ENCODE measurements around the gene PARN.
"Not testable (repeated sequence)": the region's sequence is repeated elsewhere in the genome, so short reads cannot be mapped to it uniquely, and the experiment has no call there.

Gene PARN

DNA sequence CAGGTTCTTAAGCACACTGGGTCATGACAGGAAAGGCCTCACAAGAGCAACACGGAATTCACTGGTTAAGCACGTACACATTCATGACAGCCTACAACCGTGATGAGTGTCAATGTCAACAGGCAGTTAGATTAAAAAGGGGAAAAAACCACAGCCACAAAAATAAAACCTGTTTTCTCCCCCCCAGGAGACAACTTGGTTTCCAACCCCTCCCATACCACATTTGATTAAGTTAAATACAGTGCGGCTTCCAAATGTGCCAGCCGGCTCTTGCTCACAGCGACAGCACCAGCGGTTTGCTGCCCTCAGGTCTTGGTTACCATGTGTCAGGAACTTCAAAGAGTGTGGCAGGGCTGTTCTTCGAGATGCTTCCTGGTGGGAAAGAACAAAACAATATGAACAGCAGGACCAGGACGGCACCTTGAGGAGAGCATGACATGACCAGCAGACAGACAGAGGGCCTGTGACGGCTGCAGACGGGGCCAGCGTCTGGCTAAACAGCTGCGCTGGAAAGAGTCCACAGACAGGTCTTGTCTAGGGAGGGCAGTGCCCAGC, 193.6 kb downstream of the PARN start:
- DNase-seq (ENCODE audit: low read depth) = no peak

DNA sequence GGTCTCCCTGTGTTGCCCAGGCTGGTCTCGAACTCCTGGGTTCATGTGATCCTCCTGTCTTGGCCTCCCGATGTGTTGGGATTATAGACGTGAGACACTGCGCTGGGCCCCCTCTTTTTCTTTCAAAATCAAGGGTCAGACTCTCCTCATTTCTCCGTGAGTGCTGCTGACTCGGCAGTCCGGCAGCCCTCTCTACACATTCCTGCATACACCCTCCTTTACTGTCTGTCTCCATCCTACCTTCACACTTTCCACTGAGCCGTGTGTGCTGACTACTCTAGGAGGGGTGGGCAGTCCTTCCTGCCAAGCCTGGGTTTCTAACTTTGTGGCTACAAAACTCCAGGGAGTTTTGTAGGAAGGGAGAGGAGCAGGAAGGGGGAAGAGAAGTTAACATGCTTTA, 195.2 kb downstream of the PARN start:
- DNase-seq (ENCODE audit: low read depth) = no peak

DNA sequence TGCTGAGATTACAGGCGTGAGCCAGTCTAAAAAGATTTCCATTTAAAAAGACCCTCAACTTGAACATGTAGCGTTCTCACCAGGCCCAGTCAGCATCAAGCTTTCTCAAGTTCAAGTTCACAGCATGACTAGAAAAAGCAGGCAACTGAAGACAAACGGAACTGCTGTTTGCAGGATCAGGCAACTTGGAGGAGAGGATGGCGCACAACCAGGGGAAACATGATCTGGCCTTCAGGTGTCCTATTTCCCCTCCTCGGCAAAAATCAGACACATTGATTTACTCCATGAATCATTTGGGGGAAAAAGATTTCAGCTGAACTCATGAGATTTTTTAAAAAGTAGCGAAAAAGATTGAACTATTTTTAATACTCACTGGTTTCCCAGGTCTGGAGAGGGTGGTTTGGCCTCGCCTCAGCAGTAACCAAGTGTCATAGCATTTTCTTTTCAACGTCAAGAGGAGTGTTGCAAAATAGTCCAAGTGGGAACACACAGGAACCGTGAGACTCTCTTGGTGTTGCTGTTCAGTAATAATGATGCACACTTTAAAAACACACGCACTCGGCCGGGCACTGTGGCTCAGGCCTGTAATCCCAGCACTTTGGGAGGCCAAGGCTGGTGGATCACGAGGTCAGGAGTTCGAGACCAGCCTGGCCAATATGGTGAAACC, 201.0 kb downstream of the PARN start:
- not testable (repeated sequence) for DNase-seq (ENCODE audit: low read depth)

DNA sequence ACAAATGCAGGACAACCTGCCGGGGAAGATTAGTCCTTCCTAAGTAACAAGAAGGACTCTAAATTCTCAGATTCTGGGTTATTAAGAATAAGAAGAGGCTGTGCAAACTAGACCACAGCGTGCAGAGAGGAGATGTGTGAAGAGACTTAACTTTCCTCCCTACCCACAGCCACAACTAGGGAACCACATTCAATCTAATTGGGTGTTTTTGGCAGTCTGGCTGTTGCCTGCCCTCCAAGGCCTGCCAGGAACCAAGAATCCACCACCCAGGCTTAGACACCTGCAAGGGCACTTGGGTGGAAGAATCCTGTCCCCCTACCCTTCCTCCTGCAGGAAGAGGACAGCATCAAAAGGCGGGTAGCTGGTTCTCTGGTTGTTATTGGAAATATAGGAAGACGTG, 202.0 kb downstream of the PARN start:
- DNase-seq (ENCODE audit: low read depth) = no peak

DNA sequence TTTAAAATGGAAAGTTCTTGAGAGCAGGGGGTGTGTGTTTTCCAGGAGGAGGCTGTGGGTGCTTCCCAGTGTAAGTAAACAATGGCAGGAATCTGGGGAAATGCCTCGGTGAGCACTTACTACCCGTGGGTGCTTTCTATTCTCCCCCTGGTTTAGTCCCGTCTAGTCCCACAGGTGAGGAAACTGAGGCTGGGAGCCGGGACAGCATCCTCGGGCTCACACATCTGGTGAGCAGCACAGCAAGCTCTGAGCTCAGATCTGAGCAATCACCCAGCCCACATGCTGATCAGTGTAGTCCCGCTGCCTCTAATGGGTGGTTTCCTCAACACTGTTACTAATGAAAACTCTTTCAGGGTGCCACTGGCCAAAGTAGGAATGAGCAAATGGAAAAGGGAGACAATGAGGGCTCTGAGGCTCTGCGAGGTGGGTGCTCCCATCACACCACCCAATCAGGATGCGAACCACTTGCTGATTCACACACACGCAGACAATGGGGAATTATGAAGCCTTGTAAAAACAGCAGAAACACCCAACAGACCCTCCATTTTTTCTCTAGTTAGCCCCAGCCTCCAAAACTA, 202.6 kb downstream of the PARN start:
- DNase-seq (ENCODE audit: low read depth) = no peak

DNA sequence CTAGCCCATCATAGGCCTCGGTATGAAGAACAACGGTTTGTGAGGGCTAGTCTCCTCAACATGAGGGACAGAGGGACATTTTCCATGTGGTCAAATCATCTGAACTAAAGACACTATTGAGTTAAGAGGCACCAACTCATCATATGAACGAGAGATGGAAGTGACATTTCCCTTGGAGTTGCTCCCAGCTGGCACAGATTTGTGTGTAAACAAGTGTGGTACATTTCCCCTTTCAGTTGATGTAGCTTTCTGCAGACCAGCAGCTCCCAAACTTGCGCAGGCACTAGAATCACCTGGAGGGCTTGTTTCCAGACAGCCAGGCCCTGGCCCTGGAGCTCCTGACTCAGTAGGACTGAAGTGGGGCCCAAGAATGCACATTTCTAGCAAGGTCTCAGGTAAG, 205.5 kb downstream of the PARN start:
- DNase-seq (ENCODE audit: low read depth) = no peak

DNA sequence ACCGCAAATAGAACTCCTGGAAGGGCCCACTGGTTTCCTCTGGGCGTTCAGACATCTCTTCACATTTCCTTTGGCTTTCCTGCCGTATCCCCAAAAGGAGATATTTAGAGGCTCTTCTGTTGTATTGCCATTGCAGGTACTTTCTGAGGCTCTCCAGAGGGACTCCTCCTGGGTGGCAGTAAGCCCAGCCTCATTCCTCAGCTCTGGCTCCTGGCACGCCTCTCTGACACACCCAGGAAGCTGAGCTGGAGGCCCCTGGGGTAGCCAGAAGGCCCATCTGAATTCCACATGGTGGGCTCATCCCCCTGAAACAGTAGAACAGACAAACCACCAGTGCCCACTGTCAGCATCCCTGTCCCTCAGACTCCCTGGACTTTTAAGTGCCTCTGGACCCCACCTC, 206.7 kb downstream of the PARN start:
- no peak for DNase-seq (ENCODE audit: low read depth)

DNA sequence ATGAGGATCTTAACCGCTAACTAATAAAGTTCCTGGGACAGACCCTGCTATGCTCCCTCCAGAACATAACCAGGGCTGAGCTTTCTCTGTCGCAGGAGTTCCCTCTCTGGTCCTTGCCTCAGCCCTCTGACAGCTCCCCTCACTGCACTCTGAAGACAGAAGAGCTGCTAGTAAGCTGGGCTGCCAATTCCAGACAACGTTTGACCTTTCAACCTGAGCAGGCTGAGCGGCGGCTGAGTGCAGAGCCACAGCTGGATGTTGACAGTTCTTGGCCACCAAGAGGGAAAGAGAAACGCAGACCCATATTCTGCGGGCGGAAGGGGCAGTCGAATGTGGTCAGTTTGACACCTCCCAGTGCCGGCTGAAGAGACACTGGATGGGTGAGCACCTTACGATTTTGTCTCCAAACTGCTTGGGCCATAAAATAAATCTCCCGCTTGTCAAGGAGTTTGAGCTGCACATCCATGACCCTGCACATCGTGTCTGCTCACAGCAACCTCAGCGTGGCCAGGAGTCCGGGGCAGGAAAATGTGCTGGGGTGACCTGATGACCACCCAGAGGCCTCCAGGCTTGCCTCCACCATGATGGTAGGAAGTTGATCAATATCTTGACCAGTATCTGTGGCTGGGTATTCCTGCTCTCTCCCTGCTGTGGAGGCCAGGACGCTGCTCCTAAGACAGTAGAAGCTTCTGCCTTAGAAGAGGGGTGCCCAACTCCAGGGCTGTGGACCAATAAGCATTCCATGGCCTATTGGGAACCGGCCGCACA, 209.2 kb downstream of the PARN start:
- no peak for DNase-seq (ENCODE audit: low read depth)

DNA sequence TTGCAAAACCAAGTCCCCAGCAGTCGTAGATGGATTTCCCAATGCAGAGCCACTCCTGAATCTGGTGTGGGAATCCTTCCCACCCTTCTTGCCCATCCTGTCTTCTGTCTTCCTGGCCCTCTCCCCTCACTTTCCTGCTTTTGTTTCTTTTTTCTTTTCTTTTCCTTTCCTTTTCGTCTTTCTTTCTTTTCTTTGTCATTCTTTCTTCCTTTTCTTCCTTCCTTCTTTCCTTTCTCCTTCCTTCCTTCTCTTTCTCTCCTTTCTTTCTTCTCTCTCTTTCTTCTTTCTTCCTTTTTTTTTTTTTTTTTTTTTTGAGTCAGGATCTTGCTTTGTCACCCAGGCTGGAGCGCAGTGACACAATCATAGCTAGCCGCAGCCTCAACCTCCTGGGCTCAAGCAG, 209.8 kb downstream of the PARN start:
- DNase-seq (ENCODE audit: low read depth) = not testable (repeated sequence)

DNA sequence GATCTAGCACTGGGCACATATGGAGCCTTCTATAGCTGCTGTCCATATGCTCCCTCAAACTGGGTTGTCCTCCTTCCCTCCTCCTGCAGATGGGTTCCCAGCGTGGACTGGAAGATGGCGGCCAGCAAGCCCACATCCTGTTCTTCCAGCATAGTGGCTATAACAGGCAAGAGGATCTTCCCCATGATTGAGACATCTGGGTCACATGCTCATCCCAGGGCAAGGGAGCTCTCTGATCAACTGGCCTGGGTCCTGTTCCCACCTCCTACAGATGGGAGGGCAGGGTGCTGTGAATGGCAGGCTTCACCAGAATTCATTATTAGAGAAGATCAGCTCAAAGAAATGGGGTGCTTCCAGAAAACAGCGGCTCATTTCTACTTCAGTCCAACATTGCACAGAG, 210.2 kb downstream of the PARN start:
- DNase-seq (ENCODE audit: low read depth) = no peak

DNA sequence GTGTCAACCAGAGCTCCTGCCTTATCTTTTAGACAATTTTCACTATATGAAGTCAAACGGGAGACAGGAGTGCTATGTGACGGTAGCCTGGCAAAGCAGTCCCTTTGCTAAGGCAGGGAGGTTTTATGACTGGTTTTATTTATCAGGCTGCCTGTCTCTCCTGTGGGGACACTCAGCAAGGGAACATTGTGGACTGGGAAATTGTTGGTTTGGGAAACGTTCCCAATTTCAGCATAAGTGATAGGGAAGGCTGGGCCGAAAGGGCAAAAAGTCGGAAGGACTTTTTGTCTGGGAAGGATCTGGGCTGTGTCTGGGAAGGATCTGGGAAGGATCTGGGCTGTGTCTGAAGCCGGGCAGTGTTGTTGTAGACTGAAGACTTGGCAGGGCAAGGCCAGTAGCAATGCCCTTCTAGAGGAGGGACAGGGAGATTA, 211.2 kb downstream of the PARN start:
- no peak for DNase-seq (ENCODE audit: low read depth)

DNA sequence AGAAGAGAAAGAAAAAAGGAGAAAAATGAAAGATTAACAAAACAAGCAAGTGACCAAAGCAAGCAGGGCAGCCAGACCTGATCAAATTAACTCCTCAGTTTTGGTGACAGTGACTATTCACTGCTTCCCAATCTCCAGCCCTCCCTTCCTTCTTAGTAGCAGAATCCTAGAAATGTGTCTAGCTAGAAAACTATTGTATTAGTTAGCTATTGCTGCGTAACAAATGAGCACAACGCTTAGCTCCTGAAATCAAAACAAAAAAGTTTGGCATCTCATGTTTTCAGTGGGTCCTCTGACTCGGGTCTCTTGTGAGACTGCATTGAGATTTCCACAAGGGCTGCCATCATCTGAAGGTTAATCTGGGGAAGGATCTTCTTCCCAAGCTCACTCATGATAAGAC, 213.9 kb downstream of the PARN start:
- no peak for DNase-seq (ENCODE audit: low read depth)

DNA sequence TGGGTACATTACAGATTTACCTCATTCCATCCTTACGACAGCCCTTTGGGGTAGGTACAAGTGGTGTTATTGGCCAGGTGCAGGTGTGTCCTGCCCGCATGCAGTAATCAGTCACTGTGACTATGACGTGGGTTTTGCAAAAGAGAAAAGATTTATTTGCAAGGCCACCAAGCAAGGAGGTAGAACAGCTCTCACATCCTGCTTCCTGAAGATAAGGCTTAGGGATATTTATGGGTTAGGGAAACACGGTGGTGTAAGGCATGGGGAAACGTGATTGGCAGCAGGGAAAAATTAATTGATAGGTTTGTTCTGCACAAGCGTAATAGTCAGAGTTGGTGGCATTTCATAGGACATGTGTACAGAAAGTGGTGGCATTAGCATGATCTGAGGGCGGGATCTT, 214.8 kb downstream of the PARN start:
- no peak for DNase-seq (ENCODE audit: low read depth)

DNA sequence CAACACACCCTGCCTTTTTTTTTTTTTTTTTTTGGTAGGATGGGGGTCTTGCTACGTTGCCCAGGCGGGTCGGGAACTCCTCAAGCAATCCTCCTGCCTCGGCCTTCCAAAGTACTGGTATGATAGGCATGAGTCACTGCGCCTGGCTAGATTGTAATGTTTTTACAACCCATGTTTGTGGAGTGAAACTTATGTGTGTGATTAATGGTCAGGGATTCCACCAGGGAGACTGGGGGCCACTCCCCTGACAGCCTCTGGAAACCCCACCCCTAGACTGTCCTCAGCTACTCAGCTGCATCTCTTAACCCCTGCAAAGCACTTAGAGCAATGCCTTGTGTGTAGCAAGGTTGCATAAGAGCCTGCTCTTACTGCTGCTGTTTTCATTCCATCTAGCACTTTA, 220.5 kb downstream of the PARN start:
- DNase-seq (ENCODE audit: low read depth) = no peak

DNA sequence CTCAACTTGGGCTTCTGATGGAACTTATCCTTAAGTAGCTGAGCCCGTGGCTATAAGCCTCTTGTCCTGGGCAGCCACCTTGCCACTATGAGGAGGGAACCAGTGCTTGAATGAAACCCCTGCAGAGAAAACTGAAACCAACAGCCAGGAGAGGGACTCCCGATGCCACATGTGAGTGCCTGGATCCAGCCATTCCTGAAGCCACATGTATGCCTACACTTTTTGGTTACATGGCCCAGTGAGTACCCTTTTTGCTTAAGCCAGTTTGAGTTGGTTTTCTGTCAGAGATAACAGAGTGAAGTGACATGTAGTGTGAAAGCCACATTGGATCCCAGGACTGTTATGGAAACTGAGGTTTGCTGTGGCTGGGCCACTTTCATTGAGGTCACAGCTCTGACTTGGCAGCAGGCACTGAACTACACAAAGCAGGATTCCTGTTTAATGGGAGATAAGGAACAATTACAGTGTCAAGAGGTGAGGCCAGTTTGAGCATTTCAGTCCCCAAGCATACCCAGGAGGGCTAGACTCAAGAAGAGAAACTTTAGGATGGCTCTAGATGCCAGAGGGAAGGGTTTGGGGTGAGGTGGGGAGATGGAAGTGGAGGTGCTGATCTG, 222.2 kb downstream of the PARN start:
- no peak for DNase-seq (ENCODE audit: low read depth)

DNA sequence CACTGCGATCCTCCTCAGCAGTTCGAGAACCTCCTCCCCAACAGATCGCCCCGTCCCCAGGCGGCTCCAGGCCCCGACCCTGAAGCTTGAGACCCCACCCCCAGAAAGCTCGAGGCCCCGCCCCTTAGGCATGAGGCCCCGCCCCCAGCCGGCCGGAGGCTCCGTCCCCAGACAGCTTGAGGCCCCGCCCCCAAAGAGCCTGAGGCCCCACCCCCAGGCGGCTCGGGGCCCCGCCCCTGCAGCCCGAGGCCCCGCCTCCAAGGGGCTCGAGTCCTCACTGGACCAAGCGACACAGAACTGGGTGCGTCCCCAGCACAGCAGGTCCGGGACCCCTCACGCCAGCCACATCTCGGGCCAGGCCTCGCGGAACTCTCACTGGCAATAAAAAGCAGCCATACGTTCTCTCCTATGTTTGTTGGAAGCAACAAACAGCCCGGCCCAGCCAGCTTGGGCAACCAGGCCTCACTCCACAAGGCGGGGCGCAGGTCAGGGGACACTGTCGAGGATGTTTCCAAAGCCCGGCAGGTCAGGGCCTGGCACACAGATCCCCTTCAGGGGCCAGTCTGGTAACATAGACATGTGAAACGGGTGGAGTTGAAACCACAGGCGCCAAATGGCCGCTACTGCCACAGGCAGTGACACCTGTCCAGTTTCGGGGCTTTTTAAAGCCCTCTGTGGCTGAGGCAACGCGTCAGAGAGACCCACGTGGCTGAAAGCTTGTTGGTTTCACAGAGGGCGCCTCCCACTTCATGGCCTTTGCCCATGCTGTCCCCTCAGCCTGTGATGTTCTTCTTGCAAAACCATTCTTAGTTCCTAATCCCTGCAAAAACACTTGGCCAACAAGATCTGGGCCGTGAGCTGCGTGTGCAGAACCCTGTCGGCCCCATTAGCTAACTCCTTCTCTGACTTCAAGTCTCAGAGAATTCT, 224.2 kb downstream of the PARN start:
- no peak for DNase-seq (ENCODE audit: low read depth)

DNA sequence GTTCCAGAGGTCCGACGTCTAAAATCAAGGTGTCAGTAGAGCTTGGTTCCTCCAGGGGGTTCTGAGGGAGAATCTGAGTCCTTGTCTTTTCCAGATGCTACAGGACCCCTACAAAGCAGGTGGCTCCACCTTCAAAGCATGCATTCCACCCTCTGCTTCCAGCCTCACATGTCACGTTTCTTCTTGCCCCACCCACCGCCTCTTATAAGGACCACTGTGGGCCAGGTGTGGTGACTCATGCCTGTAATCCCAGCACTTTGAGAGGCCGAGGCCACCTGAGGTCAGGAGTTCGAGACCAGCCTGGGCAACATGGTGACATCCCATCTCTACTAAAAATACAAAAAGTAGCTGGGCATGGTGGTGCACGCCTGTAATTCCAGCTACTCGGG, 227.1 kb downstream of the PARN start:
- DNase-seq (ENCODE audit: low read depth) = not testable (repeated sequence)

DNA sequence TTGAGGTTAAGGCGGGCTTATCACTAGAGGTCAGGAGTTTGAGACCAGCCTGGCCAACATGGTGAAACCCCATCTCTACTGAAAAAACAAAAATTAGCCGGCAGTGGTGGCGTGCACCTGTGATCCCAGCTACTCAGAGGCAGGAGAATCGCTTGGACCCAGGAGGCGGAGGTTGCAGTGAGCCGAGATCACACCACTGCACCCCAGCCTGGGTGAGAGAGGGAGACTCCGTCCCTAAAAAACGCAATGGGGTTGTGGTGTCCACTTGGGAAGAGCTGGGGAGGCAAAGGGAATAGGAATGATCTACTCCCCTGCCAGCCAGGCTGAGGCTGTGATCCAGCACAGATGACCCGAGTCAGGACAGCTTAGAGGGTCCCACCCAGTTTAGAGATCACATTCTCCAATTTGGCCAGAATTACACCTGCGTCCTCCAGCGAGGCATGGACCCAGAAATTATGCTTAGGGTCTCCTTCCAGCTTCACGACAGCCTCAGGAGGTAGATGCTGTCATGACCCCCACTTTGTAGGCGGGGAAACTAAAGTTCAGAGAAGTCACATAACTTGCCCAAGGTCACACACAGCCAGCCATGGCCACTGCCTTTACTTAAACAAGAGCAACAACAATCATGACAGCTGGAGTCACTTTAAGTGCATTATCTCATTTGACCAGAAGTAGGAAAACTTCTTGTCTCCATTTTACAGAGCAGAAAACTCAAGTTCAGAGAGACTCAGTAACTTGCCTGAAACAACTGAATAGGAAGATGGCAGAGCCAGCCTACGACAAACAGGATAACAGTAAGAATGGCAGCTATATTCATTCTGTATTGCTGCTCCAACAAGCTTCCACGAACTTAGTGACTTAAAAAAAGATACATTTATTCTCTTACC, 227.7 kb downstream of the PARN start:
- DNase-seq (ENCODE audit: low read depth) = not testable (repeated sequence)

DNA sequence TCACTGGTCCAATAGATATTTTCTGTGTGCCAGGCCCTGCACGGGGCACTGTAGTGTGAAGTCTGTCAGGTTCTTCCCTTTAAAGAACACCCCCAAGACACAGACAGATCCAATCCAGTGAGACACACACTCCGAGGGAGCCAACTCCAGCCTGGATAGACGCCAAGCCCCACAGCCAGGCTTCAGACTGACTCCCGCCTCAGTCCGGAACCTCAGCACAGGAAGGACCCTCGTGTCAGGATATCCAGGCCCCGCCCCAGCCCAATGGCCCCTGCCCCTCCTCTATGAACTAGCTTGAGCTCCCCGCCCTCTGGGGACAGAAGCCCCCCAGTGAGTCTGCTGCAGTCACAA, 228.4 kb downstream of the PARN start:
- not testable (repeated sequence) for DNase-seq (ENCODE audit: low read depth)

DNA sequence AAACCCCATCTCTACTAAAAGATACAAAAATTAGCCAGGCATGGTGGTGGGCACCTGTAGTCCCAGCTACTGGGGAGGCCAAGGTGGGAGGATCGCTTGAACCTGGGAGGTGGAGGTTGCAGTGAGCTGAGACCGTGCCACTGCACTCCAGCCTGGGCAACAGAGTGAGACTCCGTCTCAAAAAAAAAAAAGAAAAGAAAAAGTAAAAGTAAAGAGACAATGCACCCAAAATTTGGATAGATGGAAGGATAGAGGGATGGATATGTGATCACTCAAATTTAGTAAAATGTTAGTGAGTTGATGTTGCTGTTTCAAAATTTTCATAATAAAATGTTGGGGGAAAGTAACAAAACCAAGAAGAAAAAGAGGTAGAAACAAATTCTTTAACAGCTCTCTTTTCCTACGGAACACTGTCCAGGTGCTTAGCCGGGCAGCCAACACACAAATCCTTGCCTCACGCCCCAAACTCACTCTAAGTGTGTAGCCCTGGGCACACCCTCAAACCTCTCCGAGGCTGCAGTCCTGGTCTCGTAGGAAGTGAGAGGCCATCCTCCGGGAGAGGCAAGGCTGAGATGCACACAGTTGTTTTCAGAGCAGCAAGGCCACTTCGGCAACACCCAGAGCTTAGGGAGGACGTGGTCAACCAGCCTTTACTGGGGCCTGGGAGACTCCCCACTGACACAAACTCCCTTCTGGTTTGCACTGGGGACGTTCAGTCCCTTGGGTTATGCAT, 228.9 kb downstream of the PARN start:
- not testable (repeated sequence) for DNase-seq (ENCODE audit: low read depth)

All from activated T-helper 9 cell treated with anti-CD3 and anti-CD28 coated beads, Interleukin-2, amount 50 U/mL, for 16 hours (primary cell).